CD4-positive, alpha-beta T cell treated with Interleukin-1 beta for 1 hour (primary cell): ENCODE measurements around the gene JAKMIP2.
"Not testable (repeated sequence)": the region's sequence is repeated elsewhere in the genome, so short reads cannot be mapped to it uniquely, and the experiment has no call there.

ENCODE experiments used
- DNase-seq, 2 donors: peaks; one replicate each; pipeline ENCODE4 v3.0.0-alpha.2; 2020 to 2022

Gene JAKMIP2

DNA sequence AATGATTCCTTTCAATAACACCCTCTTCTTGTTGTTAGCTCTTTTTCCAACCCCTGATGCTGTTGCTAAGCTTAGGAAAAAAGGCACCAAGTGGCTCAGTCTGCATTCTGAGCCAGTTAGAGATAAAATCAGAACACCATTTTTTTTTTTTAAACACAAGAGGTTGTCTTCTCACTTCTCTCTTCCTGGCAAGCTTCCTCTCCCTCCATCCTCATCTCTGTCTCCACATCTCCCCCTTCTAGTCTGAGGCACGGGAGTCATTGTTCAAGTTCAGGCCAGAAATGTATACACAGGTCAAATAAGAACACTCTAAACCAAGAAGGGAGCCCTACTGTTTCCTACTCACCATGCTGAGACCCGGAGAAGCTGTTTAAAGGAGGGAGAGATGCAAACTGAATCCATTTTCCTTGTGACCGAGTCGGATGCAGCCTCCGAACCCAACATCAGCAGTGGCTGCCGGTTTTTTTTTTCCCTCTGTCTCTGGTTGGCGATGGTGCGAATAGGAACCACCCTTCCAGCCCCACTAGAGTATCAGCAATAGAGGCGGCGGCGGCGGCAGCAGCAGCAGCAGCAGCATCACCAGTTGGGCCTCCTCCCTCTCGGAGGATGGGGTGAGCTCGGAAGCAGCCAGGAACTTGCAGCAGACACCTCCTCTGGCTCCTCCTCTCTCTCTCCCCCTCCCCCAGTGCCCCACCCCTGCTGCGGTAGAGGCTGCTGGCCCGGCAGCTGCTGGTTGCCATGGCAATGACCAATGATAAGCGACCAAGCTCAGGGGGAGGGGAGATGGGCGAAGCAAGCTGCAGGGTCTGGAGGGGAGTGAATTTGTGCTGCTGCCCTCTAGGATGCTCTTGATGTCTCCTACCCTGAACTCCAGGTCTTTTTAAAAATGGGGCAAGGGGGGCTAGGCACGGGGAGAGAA, at the start of gene JAKMIP2:
Gene JAKMIP2, minus strand, starts transcription at position 619 of the 919 bp plus-strand sequence. CDS start 110,922 bp downstream, outside the sequence.
- peak; percentile 92 to 95 for DNase-seq

DNA sequence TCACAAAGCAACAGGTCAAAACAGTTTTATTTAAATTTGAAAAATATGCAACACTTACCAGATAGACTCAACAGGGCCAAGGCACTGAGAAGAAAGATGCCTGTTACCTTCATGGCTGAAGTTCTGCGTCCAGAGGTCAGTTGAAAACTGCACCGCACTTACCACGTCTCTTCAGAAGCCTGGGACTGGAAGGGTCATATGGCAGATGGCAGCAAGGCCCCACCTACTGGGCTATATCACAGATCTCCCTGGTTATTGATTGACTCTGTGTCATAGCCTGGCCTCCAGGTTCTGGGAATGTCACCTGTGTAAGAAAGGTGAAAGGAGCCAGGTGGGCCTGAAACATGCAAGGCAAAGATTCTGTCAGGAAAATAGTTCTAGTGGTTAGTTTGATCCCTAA, 48.9 kb upstream of the JAKMIP2 start, which contains the start of gene SPINK1:
Gene SPINK1, minus strand, starts transcription at position 207 of the 400 bp plus-strand sequence. Its CDS starts 94 bp downstream, at position 113.
- no peak for DNase-seq

DNA sequence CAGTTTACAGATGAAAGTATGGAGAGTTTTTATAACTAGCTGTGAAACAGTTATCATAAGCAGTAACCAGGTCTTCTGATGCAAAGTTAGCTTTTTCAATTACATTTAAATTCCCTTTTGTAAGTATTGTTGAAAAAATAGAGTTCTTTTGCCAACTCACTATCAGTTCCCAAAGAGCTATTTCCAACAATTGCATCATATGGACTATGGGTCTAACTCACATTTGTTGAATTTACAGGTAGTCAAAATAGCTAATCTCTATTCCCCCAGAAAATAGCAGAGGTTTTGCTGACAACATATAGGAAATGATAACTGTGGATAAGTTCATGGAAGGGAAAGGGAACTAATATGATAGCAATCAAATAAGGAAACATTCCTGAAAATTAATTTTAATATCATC, 47.5 kb upstream of the JAKMIP2 start:
- no peak for DNase-seq

DNA sequence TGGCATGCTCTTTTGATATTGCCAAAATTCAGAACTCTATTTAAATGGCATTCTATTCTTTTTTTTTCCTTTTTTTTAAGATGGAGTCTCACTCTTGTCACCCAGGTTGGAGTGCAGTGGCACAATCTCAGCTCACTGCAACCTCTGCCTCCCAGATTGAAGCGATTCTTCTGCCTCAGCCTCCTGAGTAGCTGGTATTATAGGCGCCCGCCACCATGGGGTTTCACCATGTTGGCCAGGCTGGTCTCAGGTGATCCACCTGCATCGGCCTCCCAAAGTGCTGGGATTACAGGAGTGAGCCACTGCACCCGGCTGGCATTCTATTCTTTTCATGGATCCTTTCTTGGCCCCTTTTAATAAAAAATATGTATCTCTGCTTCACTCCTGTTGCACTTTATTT, 44.5 kb upstream of the JAKMIP2 start:
- DNase-seq = not testable (repeated sequence)

DNA sequence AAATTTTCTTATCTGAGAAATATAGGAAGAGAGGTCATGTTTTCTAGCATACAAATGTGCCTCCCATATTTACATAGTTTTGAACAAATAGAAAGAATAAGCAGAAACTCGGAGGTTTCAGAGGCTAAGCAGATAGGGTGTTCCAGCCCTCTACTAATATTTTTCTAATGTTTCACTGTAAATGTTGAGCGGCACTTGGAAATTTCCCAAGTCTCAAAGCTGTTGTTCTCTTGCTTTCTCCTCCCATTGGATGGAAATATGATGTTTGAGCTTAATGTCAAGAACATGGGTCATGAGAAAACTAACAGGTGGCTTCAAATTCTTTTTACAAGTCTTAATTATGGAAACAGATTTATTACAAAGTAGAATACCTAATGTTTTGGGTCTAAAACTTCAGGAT, 43.8 kb upstream of the JAKMIP2 start:
- DNase-seq = no peak

DNA sequence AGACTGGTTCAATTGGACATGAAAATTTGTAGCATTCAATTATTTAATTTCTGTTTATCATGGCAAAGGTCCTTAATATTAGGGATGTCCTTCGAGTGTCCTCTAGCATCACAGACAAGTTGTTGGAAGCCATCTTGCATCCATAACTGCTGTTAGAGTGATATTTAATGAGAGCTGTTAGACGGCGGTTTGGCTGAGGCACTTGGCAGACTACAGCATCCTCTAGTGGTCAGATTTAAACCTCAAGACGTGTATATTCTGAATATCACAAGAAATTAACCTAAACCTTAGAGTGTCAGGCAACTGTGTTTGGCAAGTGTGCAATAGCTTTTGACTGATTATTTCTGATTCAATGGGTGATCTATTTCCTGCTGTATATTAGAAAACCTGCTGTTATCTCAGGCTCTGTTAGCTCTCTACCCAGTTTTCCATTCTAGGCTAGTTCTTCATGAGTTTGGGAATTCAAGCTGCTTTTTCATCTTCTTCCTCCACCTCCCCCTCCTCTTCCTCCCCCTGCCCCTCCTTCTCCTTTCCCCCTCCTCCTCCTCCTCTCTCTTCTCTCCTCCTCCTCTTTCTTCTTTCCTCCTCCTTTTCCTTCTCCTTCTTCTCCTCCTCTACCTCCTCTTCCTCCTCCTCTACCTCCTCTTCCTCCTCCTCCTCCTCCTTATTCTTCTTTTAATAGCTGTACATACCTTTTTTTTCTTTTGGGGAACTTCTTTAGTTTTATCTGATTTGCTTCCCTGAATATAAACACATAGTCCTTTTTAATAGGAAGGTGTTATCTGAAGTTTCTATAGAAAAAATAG, 40.4 kb upstream of the JAKMIP2 start:
- peak; percentile 51 to 58 for DNase-seq

DNA sequence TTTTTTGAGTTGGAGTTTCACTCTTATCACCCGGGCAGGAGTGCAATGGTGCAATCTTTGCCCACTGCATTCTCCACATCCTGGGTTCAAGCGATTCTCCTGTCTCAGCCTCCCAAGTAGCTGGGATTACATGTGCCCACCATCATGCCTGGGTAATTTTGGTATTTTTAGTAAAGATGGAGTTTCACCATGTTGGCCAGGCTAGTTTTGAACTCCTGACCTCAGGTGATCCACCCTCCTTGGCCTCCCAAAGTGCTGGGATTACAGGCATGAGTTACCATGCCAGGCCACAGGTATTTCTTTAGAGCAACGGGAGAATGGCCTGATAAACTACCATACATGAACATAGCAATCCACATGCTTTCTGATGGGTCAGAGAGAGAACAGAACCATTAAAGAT, 39.7 kb upstream of the JAKMIP2 start:
- DNase-seq = not testable (repeated sequence)

DNA sequence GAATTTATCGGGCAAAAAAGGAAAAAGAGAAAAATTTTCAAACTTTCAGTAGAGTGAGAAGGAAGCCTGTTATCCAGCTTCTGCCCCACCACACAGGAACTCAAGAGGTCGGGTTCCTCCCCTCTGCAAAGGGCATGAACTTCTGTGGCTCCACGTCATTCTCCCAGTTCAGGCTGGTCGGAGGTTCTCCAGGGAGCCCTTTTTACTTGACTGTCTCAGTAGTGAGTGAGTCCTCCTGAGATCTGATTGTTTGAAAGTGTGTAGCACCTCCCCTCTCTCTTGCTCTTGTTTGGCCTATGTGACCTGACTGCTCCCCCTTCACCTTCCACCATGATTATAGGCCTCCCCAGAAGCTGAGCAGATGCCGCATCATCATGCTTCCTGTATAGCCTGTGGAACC, 39.2 kb upstream of the JAKMIP2 start:
- DNase-seq = peak in 1 of 2 donors; percentile 11

DNA sequence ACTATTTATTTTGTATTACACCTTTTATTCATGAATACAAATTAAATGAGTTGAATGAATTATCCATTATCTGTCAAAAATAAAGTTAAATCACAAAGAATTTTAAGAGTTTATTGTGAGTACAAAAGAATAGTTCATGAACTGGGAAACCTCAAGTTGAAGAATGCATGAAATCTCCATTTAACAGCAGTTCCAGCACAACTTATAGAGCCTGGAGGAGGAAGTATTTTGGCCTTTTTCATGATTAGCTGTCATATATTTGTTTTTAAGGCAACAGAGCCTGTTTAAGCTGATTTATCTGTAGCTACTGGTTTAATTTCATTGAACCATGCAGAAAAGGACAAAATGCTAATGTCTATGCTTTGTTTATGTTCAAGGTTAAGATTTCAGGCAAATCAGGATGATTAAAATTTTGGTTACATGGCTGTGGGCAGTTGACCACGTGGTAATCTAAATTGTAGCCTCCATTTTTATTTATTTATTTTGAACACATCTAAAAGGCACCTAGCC, 36.8 kb upstream of the JAKMIP2 start:
- no peak for DNase-seq

DNA sequence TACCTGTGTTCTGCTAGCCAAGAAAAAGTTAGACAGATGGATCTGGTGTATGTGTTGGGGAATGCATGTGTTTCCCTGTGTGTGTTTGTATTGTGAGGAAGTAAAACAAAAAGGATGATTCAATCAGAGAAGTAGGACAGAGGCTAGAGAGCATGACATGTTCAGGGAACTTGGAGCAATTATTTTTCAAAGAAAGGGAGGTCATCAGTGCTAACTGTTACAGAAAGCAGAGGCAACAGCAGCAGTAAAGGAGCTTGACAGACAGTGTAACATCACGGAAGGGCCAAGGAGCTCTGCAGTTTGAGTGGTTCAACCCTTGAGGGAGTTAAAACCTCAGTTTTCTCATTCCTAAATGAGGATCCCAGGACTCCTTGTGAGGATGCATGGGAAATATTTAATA, 35.8 kb upstream of the JAKMIP2 start:
- DNase-seq = no peak

DNA sequence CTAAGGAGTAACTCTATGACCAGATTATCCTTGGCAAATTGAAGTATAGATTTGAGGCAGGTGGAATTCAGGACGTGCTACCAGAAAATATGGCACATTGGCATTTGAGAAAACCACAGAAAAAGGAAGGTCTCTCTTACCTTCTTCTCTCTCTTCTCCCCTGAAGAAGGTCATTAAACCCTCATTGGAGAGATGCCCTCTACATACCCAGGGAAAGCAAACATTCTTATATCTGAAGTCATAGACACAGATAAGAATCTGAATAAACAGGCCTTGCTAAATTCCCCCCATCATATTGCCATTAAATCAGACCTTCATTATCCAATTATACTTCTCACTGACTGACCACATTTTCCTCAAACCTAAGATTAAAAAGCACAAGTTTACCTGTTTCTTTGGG, 31.2 kb upstream of the JAKMIP2 start:
- no peak for DNase-seq

DNA sequence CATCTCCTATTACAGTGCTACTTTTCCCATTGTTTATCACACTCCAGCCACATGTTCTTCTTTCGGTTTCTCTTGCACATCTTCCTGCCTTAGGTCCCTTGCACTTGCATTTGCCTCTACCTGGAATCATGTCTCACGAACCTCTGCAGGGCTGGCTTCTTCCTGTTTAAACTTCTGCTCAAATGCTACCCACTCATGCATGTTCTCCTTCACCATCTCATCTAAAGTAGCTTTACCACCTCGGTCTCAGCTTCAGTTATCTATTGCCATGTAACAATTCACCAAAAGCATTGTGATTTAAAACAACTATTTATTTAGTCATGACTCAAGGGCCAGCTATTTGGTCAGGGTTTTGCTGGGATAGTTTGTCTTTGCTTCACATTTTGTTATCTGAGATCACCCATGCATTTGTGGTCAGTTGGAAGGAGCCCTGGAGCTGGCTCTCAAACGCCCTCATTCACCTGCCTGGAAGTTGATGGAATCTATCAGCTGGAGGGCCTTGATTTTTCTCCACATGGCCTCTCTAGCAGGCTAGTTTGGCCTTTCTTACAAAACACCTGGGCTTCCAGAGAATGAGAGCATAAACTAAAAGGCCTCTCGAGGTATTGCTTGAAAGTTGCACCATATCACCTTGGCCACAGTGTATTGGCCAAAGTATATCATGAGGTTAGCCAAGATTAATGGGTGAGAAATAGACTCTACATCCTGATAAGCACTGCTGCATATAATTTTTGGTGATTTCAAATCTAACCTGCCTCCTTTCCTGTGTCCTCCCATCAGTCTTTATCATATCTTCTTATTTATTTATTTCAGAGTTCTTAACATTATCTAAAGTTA, 27.5 kb upstream of the JAKMIP2 start:
- DNase-seq = no peak

DNA sequence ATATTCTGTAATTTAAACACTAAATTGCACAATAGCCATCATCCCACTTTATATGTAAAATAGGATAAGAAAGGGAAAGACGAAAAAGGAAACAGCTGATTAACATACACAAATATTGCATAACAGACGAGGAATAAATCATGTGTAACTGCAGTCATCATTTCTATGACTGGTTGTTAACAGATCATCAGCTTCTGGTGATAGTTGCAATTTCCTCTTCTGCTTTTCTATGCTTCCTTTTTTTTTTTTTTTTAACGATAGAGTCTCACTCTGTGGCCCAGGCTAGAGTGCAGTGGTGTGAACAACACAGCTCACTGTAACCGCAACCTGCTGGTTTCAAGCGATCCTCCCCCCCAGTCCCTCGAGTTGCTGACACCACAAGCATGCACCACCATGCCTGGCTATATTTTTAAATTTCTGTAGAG, 22.5 kb upstream of the JAKMIP2 start:
- peak; percentile 35 to 75 for DNase-seq

DNA sequence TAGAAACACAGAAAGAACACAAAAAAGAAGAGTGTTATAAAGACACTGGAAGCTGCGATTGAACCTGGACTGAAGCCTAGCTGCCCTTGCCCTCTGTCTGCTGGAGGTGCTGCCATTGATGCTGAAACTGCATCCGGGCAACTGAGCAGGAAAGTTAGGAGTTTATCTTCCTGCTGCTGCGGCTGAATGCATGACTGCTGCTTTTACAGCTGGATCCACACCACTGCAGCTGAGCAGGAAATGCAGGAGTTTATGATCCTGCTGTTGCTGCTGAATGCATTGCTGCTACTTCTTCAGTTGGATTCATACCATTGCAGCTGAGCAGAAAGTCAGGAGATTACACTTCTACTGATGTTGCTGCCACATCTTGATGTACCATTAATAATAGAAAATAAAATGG, 21.8 kb upstream of the JAKMIP2 start:
- no peak for DNase-seq

DNA sequence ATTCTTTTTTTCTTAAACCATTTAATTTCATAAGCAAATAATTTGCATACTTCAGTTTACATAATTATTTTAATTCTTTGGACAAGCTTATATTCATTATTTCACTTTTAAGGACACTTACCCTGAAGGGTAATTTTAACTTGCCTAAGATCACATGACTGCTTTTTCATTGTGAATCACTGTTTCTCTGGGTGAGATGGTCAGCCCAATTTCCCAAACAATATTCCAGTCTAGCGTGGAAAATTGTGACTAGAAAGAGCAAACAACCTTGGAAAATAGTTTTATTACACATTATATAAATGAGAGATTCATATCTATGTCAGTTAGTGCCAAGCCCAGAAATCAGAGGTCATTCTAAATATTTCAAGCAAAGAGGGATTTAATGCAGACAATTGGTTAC, 21.4 kb upstream of the JAKMIP2 start:
- DNase-seq = no peak

DNA sequence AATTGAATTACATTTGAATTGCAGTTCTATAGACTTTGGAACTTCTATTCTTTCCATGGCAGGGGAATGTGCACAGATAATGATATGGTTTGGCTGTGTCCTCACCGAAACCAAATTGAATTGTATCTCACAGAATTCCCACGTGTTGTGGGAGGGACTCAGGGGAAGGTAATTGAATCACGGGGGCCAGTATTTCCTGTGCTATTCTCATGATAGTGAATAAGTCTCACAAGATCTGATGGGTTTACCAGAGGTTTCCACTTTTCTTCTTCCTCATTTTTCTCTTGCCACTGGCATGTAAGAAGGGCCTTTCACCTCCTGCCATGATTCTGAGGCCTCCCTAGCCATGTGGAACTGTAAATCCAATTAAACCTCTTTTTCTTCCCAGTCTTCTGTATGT, 20.6 kb upstream of the JAKMIP2 start:
- DNase-seq = peak in 1 of 2 donors; percentile 9

DNA sequence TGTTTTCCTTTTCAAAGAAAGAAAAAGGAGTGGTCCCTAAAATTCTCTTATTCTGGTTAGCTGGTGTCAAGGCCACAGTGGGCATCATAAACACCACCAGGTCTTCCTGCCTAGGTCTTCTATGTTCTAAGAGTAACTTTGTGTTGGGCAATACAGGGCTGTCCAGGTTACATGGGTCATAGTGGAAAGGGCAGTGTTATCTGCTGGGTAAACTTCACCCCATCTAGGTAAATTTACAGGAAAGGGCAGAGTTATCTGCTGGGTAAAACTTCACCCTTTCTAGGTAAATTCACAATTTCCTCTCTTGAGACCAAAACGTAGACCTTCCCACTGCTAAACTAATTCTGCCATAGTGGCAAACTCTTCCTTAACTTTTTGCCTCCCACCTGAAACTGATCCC, 18.9 kb upstream of the JAKMIP2 start:
- no peak for DNase-seq

DNA sequence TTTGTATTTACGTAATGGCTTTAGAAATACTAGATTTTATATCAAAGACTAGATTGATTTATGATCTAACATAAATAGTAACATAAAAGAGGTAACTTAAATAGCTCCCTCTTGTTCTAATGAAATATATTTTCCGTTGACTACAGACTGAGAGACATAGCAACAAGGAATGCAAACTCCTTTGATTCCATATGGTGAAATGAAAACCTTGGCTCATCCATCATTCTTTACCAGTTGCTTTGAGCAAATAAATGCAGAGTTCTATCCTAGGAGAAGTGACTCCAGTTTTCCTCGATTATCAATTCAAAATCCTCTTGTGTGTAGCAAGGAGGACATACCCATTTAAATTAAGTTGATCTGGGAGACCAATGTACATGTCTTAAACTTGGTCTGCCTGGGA, 18.0 kb upstream of the JAKMIP2 start:
- no peak for DNase-seq

DNA sequence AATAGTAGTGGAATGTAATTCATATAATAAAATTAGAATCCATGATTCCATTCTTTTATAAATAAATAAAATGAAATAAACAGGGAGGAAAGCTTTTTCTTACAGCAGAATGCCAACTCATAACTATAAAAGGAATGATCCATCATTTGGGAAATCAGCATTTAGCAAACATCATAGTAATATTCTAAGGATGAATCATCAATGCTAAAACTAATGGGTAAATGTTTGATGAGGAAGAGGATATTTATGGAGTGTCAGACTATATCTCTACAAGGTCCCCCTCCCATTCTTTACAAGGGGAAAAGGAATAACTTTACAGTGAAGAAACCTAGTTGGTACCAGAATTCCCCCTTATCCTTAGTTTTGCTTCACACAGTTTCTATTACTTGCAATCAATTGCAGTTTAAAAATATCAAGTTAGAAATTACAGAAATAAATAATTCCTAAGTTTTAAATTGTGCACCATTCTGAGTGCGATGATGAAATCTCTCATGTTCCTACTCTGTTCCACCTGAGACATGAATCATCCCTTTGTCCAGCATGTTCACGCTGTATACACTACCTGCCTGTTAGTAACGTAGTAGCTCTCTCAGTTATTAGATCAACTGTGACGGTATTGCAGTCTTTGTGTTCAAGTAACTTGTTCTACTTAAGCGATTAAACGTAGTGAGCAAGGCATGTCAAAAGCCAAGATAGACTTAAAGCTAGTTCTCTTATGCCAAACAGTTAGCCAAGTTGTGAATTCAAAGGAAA, 14.2 kb upstream of the JAKMIP2 start:
- DNase-seq = no peak

DNA sequence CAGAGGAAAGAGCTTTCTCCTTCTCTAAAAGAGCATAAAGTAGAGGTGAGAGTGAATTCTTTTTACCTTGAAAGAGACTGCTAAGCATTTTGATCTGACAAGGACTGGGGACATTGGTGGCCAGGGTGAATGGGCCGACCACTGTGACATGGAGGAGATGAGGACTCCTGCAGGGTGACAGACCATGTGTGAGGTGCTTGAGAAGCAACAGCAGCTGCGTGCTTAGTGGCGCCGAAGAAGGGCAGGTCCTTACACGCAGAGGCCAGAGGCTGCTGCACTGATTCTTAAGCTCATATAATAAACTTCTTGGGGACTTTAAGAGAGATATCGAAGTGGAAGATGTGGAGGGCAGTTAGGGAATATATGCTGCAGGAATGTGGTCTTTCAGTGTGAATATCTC, 8.7 kb upstream of the JAKMIP2 start:
- no peak for DNase-seq

DNA sequence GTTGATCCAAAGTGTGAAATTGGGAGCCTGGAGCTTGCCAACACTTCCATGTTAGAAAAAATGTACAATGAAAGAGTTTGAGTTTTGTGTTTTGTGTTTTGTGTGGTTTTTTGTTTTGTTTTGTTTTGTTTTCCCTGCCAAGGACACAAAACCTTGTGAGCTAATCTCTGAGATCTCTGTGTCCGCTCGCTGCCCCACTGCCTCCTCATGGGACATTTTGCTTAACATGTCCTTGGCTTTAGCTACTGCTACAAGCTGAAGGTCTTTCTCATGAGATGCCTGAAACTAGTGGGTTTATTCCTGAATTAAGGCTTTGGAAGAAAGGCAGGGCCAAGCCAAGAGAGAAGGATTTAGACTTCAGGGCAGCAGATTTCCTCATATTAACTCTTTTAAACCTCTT, 7.3 kb upstream of the JAKMIP2 start:
- no peak for DNase-seq

DNA sequence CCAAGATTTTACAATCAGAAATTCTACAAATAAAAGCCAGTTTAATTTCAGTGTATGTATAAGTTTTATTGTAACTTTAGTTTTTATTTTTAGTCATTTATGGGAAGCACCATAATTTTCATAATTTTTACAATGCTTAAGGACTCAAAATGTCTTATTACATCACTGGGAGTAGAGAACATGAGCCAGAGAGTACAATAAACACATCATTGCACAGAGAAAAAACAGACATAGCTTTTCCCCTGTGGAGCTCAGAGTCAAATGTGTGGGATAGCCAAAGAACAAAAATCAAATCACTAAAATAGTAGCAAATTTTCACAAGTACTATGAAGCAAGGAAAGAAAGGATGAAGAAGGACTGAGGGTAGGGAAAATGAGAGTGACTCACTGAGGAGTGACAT, 5.5 kb upstream of the JAKMIP2 start:
- DNase-seq = no peak
